CD4-positive, alpha-beta T cell treated with Interleukin-4 for 4 hours (primary cell): ENCODE results near the gene MYH6.
"Not testable (repeated sequence)": the region's sequence is repeated elsewhere in the genome, so short reads cannot be mapped to it uniquely, and the experiment has no call there.

Experiments
- DNase-seq: peaks from one replicate; pipeline ENCODE4 v3.0.0-alpha.2; 2020

The MYH6 gene

DNA sequence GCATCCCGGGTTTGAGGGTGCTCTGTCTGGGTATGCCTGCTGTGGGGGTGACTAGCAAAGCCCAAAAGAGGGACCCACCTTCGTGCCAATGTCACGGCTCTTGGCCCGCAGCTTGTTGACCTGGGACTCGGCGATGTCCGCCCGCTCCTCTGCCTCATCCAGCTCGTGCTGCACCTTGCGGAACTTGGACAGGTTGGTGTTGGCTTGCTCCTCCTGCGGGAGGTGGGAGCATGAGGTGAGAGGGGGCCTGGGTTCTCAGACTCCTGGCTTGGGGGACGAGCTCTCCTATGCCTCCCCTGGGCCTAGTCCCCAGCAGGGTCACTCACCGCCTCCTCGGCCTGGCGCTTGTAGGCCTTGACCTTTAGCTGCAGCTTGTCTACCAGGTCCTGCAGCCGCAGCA lies 5.6 kb upstream of the MYH6 start:
- no peak for DNase-seq

DNA sequence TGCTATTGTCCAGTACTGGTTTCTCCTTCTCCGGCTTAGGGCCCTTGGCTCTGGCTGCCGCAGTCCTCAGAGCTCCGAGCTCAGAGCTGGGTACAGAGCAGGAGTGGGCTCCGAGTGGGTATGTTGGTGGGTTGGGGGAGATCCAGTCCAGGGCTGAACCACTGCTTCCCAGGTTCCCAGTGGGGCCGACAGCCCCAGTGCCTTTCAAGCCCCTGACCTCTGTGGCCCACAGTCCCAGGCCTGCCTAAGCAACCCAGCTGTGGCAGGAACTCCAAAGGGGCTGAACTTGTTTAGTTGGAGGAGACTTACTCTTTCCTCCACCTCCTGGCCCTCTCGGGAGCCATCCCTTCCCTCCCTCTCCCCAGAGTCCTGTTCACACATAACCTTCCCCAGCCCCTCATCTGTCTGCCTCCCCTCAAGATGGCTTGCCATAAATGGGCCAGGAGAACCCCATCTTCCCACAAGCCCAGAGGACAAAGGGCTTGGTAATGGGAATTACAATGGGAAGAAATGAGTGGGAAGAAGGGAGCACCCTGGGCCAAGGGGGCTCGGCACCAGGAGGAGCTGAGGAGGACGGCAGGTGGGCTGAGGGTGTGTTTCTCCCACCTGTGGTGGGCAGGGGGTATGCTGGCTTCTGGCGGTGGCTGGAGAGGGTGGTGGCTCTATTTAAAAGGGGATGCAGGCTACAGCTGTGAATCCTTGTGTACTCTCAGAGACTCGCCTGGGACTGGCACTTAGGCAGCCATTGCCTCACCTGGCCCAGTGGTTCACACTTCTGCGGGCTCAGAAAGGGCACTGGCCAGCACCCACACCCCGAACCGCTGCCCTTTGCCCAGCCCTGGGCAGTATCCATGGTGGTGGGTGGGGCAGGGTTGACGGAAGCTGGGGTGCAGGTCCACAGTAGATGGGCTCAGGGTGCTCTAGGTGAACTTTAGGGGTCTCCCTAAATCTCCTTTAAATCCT lies 3.8 kb upstream of the MYH6 start:
- no peak for DNase-seq

- no peak for DNase-seq
These were observed 2.0 kb upstream of the MYH6 start for GRCh38 chr14:23409966-23410635.

- DNase-seq: no peak
These were observed 1.4 kb upstream of the MYH6 start for GRCh38 chr14:23409475-23409874.

- no peak for DNase-seq
These were observed 196 bp upstream of the MYH6 start for GRCh38 chr14:23408307-23408630.

DNA sequence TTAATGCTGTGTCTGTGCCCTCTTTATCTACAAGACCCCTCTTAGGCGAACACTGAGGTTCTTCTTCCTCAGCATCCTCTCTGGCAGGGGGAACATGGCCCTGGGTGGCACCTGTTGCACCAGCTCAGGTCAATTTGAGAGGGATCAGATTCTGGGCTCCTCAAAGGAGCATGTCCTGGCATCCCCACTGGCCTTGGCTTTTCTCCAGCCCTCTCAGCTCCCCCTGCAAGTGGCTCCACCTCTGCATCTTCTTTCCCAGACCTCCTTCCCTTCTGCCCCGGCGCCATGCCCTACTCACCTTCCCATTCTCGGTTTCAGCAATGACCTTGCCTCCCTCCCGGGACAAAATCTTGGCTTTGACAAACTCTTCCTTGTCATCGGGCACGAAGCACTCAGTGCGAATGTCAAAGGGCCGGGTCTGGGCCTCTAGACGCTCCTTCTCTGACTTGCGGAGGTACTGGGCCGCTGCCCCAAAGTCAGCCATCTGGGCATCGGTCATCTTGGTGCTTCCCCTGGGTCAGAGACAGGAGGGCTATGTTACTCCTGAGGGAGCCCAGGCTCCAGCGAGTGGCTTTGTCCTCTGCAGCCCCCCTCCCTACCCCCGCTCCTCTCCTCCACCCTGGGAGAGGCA lies 1.2 kb downstream of the MYH6 start:
- no peak for DNase-seq

DNA sequence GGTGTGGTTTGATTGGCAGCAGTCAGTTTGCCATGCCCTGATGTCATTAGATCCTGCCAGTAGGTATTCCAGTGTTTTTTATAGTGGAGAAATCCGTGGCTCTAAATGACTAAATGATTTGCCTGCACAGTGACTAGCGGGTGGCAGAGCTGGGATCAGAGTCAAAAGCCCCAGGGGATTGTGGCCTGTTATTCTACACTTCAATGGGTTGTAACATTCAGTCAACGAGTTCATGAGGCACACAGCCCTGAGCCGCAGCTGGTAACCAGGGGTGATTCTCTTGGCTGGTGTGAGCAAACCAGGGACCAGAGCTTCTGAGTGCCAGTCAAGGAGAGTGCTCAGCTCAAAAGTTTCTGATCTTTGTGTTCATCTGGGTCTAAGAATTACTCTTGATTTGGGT lies 1.8 kb downstream of the MYH6 start:
- DNase-seq: no peak

GRCh38 chr14:23405516-23406025 lies 2.5 kb downstream of the MYH6 start:
- no peak for DNase-seq

DNA sequence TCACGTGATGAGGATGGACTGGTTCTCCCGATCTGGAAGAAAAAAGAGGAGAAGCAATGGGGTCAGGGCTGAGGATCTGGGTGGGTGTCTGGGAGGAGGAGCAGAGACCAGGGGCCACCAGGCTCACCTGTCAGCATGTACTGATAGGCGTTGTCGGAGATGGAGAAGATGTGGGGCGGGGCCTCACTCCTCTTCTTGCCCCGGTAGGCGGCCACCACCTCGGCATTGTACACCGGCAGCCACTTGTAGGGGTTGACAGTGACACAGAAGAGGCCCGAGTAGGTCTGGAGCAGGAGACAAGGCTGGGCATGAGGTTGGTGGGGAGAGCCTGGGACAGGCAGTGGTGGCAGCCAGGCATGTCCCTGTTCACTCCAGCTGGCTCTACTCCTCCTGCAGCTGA lies 3.0 kb downstream of the MYH6 start:
- no peak for DNase-seq

GRCh38 chr14:23404331-23404900 lies 3.7 kb downstream of the MYH6 start:
- DNase-seq: no peak

DNA sequence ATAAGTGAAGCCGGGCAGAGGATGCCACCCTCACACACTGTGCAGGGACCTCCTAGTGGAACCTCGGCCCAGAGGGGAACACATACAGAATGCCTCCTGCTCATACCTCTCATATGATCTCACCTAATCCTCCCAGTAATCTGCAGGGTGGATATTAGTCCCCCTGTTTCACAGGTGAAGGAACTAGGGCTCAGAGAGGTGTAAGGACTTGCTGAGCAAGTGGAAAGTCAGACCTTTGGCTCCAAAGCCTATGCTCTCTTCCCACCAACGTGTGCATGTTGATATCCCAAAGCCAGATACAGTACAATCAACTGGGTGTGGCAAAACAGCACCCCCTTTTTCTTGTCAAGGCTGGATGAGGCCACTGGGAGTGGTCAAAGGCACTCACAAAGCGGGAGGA lies 4.2 kb downstream of the MYH6 start:
- DNase-seq: no peak

DNA sequence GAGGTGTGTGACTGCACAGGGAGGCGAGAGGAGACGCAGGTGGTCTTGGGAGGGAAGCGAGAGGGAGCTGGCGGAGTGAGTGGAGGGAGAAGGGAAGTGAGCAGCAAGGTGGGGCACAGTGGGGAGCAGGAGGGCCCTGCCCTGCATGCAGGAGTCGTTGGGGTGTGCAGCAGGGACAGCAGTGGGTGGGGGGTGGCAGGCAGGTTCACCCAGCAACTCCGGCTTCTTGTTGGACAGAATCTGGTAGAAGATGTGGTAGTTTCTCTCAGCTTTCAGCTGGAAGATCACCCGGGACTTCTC lies 5.0 kb downstream of the MYH6 start:
- no peak for DNase-seq

- no peak for DNase-seq
These were observed 5.6 kb downstream of the MYH6 start for GRCh38 chr14:23402296-23403138.

GRCh38 chr14:23401291-23401690 lies 6.8 kb downstream of the MYH6 start:
- DNase-seq: no peak

DNA sequence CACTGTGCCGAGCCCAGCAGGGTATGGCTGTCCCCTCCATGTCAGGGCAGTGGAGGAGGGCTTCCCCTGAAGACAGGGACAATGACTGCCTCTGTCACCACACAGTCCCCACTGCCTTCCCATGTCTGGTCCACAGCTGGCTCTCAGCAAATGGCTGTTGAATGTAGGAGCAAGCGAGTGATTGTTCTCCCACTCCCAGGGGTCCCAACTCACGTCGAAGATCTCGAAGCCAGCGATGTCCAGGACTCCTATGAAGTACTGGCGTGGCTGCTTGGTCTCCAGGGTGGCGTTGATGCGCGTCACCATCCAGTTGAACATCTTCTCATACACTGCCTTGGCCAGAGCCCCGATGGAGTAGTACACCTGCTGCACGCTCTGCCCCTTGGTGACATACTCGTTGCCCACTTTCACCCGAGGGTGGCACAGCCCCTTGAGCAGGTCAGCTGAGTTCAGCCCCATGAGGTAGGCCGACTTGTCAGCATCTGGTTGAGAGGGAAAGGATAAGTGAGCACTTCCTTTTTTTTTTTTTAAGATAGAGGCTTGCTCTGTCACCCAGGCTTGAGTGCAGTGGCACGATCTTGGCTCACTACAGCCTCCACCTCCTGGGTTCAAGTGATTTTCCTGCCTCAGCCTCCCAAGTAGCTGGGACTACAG lies 7.5 kb downstream of the MYH6 start:
- not testable (repeated sequence) for DNase-seq

DNA sequence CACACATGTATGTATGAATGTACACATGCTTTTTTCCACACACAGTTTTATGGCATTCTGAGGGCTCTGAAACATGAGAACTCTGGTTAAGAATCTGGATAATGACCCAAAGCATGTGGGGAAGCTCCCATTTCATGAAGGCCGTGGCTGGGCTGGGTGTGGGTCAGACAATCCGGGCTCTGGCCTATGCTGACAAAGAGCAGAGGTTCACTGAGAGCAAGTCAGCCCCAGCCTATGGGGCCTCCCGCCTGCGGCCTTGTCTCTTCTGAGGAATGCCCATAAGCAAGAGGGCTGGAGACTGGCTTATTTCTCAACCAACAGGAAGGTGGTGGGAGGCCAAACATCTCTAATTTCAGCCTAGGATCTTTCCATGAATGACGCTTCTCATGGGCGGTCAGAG lies 8.5 kb downstream of the MYH6 start:
- no peak for DNase-seq

- DNase-seq: no peak
These were observed 8.9 kb downstream of the MYH6 start for GRCh38 chr14:23399136-23399535.

DNA sequence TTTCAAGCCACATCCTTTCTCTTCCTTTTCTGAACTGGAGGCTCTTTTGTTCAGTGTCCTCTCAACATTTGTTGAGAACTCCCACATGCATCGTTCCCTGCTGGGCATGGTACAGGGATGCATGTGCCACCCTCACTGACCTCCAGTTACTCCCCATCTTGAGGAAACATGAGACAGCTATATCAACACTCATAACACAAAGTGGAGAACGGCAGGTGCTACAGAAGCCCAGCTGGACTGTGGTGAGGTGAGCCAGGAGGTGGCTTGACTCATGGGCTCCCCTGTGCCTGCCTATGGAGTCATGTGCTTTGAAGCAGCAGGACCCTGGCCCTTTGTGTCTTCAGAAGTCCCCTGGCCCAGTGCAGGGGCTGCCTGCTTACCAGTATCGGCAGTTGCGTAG lies 9.7 kb downstream of the MYH6 start:
- no peak for DNase-seq

DNA sequence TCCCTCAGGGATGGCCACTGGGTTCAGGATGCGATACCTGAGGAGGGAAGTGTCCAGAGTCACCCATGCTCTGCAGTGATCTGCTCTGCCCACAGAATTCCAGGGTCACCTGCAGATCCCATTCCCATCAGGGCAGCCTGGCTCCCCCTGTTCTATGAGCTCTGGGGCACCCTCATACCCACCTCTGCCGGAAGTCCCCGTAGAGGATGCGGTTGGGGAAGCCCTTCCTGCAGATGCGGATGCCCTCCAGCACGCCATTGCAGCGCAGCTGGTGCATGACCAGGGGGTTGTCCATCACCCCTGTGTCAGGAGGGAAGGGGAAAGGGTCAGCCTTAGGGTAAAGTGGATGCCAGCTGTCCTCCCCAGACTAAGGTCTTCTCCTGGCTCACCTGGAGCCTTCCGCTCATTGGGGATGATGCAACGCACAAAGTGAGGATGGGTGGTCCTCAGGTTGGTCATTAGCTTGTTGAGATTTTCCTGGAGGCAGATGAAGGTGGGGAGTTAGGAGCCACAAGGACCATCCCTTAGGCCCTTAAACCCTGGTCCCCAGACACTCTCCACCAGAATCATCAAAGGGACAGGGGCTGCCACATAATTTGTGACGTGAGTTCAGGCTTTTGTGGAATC lies 11.2 kb downstream of the MYH6 start:
- no peak for DNase-seq

- DNase-seq: no peak
These were observed 11.9 kb downstream of the MYH6 start for GRCh38 chr14:23396126-23396525.

DNA sequence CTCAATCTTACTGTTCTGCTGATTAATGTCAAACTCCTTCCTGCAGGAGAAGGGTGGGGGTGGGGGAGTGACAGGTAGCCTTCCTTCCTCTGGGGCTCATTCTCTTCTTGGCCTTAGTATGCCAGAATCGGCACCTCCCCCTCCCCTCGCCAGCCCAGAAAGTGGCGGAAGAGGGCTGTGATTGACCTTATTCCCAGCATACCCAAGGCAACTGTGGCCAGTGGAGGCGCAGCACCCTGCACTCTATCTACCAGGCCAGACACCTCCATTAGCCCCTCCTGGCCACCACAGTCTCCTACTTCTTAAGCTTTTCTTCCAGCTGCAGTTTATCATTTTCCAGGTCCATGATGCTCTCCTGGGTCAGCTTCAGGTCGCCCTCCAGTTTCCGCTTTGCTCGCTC lies 15.5 kb downstream of the MYH6 start:
- no peak for DNase-seq

DNA sequence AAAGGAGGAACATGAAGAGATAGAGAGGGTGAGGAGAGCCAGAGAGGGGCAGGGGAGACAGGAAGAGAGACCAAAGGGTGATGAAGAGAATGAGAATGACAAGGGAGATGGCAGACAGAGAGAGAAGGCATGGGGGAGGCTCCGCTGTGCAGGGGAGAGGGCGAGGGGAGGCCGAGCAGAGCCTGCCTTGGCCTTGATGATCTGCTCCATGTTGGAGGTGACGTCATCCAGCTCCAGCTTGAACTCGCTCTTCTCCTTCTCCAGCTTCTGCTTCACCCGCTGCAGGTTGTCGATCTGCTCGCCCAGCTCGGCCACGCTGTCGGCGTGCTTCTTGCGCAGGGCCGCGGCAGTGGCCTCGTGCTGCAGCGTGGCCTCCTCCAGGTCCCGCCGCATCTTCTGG lies 18.2 kb downstream of the MYH6 start:
- DNase-seq: not testable (repeated sequence)
